ENCODE measurements around the gene RASGRF1.
A peak's percentile ranks its signal among the peaks of the same experiment; 100 is the strongest.
"Not testable (repeated sequence)": the region's sequence is repeated elsewhere in the genome, so short reads cannot be mapped to it uniquely, and the experiment has no call there.

The RASGRF1 gene

GRCh38 chr15:79035814-79036213 is 54.8 kb downstream of the RASGRF1 start:
- no peak for DNase-seq

DNA sequence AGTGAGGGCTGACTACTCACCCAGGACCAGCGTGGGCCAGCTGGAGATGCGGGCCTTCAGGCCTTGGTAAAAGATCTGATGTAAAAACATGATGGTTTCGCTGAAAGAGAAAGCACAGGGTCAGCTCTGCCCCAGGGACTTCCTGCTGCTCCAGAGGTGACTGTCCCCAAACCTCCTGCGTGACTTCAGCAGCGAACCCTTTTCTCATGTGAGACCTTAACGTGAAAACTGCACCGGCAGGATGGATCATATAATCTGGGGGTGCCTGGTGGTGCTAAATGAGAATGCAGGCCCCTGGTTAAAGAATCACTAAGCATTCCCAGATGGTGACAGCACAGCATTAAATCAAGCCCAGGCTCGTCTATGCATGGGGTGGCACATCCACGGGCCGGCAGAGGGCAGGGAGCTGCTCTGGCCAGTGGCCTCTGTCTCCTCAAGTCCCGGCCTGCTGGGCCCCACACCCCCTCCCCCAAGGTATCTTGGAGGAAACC is 55.4 kb downstream of the RASGRF1 start:
- DNase-seq: no peak

DNA sequence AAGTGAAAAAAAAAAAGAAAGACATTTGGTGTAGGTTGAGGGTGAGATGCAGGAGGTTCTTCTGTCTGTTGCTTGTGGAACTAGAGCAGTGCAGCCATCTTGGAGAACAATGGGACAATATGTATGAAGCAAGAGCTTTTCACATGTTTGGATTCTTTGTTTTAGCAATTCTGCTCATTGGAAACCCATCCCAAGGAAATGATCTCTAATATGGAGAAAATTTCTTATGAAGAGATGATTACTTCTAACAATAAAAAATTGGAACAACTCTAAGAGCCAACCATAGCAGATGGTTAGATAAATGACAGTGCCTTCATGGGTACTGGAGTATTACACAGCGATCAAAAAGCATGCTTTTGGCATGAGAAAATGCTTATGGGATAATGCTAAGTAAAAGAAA is 56.3 kb downstream of the RASGRF1 start:
- no peak for DNase-seq

DNA sequence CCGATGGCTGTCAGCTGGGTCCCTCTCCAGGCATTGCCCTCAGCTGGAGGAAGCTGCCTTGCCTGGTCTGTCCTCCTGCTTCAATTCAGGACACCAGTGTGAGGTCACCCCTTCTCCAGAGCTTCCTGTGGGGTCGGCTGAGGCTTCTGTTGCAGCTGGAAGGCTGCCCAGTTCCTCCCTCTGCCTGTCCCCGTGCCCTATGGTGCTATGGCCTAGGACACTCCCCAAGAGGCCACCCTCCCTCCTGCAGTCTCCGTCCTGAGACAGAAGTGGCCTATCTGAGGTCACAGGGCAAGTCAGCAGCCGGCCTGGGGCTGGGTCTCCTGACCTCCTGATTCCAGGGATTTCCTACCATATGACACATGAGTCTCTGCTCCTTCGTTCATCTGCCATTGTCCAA is 57.9 kb downstream of the RASGRF1 start:
- DNase-seq: no peak

GRCh38 chr15:79031821-79032220 is 58.8 kb downstream of the RASGRF1 start:
- DNase-seq: no peak

DNA sequence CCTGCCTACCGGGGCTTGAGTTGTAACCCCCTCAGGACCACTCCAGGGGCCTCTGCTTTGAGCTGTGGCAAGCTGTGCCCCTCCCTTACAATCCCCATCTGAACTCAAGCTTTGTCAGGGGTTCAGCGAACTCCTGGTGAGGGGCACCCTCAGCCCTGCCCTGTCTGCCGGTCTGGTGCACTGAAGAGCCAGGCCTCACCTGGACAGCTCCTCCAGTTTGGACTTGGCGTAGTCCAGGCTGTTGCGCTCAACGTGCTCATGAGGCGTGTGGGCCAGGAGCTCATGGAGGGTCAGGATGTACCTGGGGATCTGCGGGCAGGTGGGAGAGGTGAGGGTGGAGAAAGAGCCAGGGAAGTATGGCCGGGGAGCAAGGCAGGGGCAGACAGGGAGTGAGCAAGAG is 59.4 kb downstream of the RASGRF1 start:
- DNase-seq: no peak

DNA sequence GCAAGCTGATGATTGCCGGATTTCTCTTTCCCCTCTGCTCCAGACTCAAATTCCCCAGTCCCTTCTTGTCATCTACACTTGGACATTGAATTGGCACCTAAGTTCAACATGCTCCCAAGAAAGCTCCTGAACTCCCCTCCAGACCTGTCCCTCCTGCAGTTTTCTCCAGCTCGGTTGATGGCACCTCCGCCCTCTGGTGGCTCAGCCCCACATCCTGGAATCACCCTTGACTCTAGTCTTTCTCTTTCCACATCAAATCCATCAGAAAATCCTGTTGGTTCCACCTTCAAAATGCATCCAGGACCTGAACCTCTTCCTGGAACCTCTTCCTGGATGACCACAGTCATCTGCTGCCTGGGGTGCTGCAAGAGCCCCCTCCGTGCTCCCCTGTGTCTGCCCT is 60.1 kb downstream of the RASGRF1 start:
- DNase-seq: no peak

GRCh38 chr15:79028411-79028964 is 62.1 kb downstream of the RASGRF1 start:
- peak; percentile 4 for DNase-seq

- no peak for DNase-seq
These were observed 62.8 kb downstream of the RASGRF1 start for GRCh38 chr15:79027532-79028410.

GRCh38 chr15:79025802-79026201 is 64.8 kb downstream of the RASGRF1 start:
- no peak for DNase-seq

DNA sequence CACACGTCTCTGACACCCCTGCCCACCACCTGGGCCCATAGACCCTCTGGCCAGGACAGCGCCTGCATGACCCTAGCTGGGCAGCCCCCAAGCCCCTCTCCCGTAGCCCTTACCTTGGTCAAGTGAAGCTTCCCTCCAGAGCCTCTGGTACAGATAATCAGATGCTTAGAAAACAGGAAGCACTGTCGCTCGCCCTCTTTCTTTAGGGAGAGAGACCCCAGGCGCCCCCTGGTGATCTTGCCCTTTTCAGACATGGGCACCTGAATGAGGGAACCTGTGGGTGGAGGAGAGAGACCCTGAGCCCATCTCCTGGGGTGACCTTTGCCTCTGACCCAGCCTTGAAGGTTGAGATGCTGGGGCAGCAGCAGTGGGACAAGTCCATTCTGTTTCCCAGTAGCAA is 65.4 kb downstream of the RASGRF1 start:
- DNase-seq: no peak

GRCh38 chr15:79024493-79024892 is 66.1 kb downstream of the RASGRF1 start:
- DNase-seq: not testable (repeated sequence)

GRCh38 chr15:79023918-79024317 is 66.7 kb downstream of the RASGRF1 start:
- DNase-seq: no peak

DNA sequence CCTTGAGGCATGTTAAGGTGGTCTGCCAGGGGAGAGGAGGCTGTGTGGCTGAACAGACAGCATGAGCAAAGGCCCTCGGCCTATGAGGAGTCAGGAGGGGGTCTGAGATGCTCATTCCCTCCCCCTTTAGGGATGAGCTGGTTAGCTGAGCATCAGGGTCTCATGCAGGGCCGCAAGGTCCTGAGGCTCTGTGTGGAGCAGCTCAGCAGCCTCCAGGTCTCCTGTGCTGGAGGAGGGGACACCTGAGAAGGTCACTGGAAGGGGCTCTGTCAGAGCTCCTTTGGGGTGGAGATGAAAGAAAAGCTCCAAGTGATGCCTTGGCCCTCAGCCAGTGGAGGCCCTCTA is 67.1 kb downstream of the RASGRF1 start:
- DNase-seq: no peak

- DNase-seq: no peak
These were observed 71.6 kb downstream of the RASGRF1 start for GRCh38 chr15:79018960-79019359.

DNA sequence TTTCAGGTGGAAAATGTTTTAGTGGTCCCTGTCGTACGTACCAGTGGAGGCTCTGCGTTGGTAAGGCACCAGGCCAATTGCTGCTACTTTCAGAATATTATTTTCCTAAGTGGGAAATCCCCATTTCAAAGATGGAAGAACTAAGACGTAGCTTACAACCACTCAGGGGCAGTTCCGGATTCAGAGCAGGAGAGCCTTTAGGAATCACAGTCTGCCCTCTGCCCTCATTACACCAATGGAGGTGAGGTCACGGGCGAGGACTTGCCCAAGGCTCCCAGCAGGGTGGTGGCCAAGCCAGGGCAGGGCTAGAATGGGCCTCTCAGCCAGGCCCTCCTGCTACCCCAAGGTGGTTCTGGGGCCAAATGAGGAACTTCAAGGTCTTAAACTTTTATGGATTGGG is 72.6 kb downstream of the RASGRF1 start:
- DNase-seq: no peak

DNA sequence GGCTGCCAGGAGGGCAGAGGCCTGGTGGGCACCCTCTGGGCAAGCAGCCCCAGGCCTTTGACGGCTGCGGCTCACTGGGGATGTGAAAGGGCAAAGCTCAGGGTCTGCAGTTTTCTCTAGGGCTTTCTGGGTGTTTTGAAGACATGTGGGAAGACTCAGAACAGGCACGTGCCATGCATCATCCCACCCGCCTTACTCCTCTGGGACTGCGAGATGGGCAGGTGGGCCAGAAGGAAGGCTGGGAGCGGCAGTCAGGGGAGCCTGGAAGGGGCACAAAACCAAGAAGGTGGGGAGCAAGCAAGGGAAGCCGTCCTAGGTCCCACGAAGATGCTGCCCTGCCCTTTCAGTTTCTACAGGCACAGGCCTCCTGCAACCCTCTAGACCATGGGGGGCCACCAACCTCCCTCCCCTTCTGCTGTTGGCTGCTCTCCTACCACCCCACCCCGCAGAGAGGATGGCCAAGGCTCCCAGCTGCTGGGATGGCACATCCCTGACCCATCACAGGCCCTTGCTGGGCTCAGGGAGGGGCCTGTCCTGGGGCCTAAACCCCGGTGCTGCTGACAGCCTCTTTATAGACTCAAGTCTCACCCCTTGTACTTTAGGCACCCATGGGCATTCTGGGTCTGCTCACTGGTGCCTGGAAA is 73.9 kb downstream of the RASGRF1 start:
- no peak for DNase-seq

DNA sequence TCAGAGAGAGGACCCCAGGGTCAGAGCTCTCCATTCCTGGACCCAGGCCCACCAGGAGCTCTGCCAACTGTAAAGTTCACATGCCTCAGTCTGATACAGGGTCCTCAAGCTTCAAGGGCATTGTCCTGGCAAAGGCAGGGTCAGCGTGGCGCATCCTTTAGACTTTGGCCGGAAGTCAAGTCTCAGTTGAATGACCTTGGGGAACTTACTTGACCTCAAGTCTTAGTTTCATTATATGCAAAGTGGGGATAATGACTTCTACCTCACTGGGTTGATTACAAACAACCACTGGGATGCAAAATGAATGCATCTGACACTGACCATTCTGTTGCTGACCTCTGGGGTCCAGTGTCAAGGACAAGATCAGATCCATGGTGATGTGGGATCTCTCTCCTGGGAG is 75.2 kb downstream of the RASGRF1 start:
- no peak for DNase-seq

DNA sequence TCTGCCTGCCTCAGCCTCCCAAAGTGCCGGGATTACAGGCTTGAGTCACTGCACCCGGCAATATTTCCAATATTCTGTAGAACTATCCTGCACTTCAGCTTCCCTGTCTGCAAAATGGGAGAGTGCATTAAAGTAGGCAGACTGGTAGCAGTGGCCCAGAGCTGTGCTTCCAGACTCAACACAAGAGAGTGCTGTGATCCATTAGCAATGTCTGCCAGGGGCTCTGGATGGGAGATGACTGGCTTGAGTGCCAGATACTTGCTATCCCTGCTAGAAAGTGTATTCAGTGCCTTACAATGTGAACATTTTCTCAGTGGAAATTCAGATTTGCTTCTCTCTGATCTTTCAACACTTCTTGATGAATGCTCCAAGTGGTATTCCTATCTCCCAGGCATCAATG is 80.3 kb downstream of the RASGRF1 start:
- DNase-seq: no peak

DNA sequence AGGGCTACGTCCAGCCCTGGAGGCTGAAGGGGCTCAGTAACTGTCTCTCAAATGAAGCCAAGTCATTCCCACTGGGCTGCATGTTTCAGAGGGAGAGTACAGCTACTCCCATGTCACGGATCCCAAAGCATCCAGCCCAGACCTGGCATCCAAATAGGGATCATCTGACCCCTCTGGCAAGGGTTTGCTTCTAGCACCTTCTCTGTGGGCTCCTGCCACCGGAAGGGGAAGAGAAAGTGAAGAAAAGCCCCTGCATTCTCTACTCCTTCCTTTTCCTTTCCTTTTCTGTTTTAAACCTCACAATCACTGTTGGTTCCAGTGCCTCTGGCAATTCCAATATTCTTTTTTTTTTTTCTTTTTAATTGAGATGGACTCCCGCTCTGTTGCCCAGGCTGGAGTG is 81.2 kb downstream of the RASGRF1 start:
- no peak for DNase-seq

DNA sequence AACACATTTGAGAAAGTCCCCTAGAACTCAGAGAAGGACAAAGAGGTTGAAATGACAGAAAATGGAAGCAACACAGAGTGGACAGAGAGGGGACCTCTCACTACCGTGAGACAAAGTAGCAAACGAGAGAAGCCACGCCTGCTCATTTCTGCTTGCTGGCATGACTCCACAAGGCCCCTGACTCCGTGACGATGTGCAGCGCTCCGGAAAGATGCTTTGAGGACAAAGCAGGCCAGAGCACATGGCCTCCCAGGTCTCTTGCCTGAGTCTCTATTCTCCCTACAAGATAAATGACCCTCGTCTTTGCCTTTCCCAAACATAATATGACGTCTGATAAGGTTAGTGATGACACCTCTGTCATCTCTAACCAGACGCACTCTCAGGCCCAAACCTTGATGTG is 81.9 kb downstream of the RASGRF1 start:
- DNase-seq: no peak

DNA sequence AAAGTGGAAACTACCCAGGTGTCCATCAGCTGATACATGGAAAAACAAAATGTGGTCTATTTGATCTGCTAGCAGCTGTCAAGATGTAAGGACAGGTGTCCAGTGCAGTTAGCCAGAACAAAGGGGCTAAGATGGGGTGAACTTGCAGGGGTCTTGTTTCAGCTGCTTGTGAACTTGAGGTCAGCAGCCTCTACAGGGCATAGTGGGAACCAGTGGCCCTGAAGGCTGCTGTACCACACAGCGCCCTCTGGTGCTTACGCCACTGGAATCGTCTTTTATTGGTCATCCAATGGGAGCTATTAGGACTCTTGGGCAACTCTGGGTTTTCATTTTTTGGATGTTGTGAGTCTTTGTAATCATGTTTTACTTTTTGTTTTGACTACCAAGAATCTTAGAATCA is 83.5 kb downstream of the RASGRF1 start:
- DNase-seq: peak; percentile 9

DNA sequence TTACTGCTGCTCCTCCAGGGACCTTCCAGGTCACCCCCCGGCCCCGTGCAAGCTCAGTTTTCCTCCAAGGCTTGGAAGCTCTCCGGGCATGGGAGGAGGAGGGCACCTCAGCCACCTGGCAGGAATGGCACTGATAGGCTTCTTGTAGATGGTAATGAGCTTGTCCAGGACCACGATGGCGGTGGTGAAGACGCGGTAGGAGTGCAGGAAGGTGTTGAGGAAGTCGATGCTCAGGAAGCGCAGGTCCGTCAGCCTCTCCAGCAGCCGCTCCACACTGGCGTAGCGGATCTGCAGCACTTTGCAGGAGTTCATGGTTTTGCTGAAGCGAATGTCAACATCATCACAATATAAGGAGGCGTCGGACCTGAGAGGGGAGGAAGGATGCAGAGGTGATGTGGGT is 84.5 kb downstream of the RASGRF1 start:
- no peak for DNase-seq

- DNase-seq: no peak
These were observed 86.2 kb downstream of the RASGRF1 start for GRCh38 chr15:79004336-79004735.

All from CD4-positive, alpha-beta T cell treated with Interleukin-6 for 4 hours (primary cell).